Right kidney (tissue), 9 donors: ENCODE measurements around the gene CFAP46.

ENCODE experiments used
- DNase-seq: peaks from one replicate; pipeline ENCODE4 v3.0.0-alpha.2; 2016
- long read RNA-seq, 8 donors: transcript quantifications; one replicate each; lab custom pipeline, GENCODE V29; 2026

Gene CFAP46
- long read RNA-seq, donor 1, partial matches to known transcripts = 0 of 1 reads
- long read RNA-seq, donor 1, other reads (novel, unspliced or antisense) = 0 of 1 reads
- long read RNA-seq, donor 2, partial matches to known transcripts = 0 of 2 reads
- long read RNA-seq, donor 2, other reads (novel, unspliced or antisense) = 0 of 2 reads
- long read RNA-seq, donor 3, partial matches to known transcripts = 0 of 3 reads
- long read RNA-seq, donor 3, other reads (novel, unspliced or antisense) = 0 of 3 reads
- long read RNA-seq, donor 4, partial matches to known transcripts = 0 of 1 reads
- long read RNA-seq, donor 4, other reads (novel, unspliced or antisense) = 0 of 1 reads
- long read RNA-seq, donor 5 = 0 reads
- long read RNA-seq, donor 6, partial matches to known transcripts = 0 of 1 reads
- long read RNA-seq, donor 6, other reads (novel, unspliced or antisense) = 0 of 1 reads
- long read RNA-seq, donor 7, partial matches to known transcripts = 0 of 2 reads
- long read RNA-seq, donor 7, other reads (novel, unspliced or antisense) = 0 of 2 reads
- long read RNA-seq, donor 8, partial matches to known transcripts = 0 of 3 reads
- long read RNA-seq, donor 8, other reads (novel, unspliced or antisense) = 0 of 3 reads

GRCh38 chr10:132942101-132943057 lies at the start of gene CFAP46:
Gene CFAP46 (minus strand): TSS chr10:132942570. CDS start chr10:132942484, 86 bp downstream.
- DNase-seq = peak; percentile 54

- DNase-seq = no peak
Measured at GRCh38 chr10:132991706-132992432, 49.5 kb upstream of the CFAP46 start.

- no peak for DNase-seq
Measured at GRCh38 chr10:132990684-132991545, 48.5 kb upstream of the CFAP46 start.

- no peak for DNase-seq
Measured at GRCh38 chr10:132989476-132990415, 47.4 kb upstream of the CFAP46 start.

- no peak for DNase-seq
Measured at GRCh38 chr10:132988988-132989387, 46.6 kb upstream of the CFAP46 start.

GRCh38 chr10:132987671-132988571 lies 45.6 kb upstream of the CFAP46 start:
- no peak for DNase-seq

- no peak for DNase-seq
Measured at GRCh38 chr10:132986978-132987377, 44.6 kb upstream of the CFAP46 start.

GRCh38 chr10:132986576-132986975 lies 44.2 kb upstream of the CFAP46 start:
- DNase-seq = no peak

GRCh38 chr10:132986076-132986475 lies 43.7 kb upstream of the CFAP46 start:
- no peak for DNase-seq

GRCh38 chr10:132985546-132985900 lies 43.2 kb upstream of the CFAP46 start:
- DNase-seq = no peak

- DNase-seq = no peak
Measured at GRCh38 chr10:132984801-132985545, 42.6 kb upstream of the CFAP46 start.

GRCh38 chr10:132984008-132984295 lies 41.6 kb upstream of the CFAP46 start:
- no peak for DNase-seq

- DNase-seq = no peak
Measured at GRCh38 chr10:132983252-132984007, 41.1 kb upstream of the CFAP46 start.

GRCh38 chr10:132982301-132982989 lies 40.1 kb upstream of the CFAP46 start:
- DNase-seq = no peak

- DNase-seq = no peak
Measured at GRCh38 chr10:132981746-132982145, 39.4 kb upstream of the CFAP46 start.

- DNase-seq = no peak
Measured at GRCh38 chr10:132981173-132981555, 38.8 kb upstream of the CFAP46 start.
